Progenitor cell of endocrine pancreas (in vitro differentiated cells): ENCODE data around the gene CEP68. TPM values are rescaled to one million over a fixed set of nuclear protein-coding genes. Genes with fewer than 3 reads are reported as not detected.
"Not testable (repeated sequence)": the region's sequence is repeated elsewhere in the genome, so short reads cannot be mapped to it uniquely, and the experiment has no call there.

Source experiments
- DNase-seq: peaks from one replicate; pipeline ENCODE4 v3.0.0; 2021; ENCODE audit warnings: low spot score; ENCODE audit not compliant: unreplicated experiment
- H3K27ac Mint-ChIP-seq: 2 replicates; pipeline ENCODE4 v1.8.0; 2021; ENCODE audit warnings: mild to moderate bottlenecking, moderate library complexity, mixed read lengths
- H3K27me3 Mint-ChIP-seq: 2 replicates; pipeline ENCODE4 v1.8.0; 2021; ENCODE audit warnings: mixed read lengths
- H3K36me3 Mint-ChIP-seq: 2 replicates; pipeline ENCODE4 v1.8.0; 2022; ENCODE audit warnings: mixed read lengths; ENCODE audit not compliant: insufficient read depth
- H3K4me1 Mint-ChIP-seq: 2 replicates; pipeline ENCODE4 v1.8.0; 2021; ENCODE audit warnings: low read depth, mixed read lengths
- H3K4me3 Mint-ChIP-seq: 2 replicates; pipeline ENCODE4 v1.8.0; 2021; ENCODE audit warnings: low read depth, mild to moderate bottlenecking, moderate library complexity, mixed read lengths
- H3K9me3 Mint-ChIP-seq: 2 replicates; pipeline ENCODE4 v1.8.0; 2021; ENCODE audit warnings: low read depth, mixed read lengths
- total RNA-seq: library from RNA; stranded (reverse); gene quantifications from 2 replicates; pipeline ENCODE4 v1.2.1, GENCODE V29; 2021
- TF ChIP-seq, protein P1 (sequence below): fragments of 200-600 bp; sonication (generic); IDR thresholded peaks from one replicate; pipeline ENCODE4 v1.5.0; 2021; ENCODE audit warnings: antibody characterized with exemption, mild to moderate bottlenecking; ENCODE audit not compliant: unreplicated experiment

CEP68 gene
- total RNA-seq, 1 donor from 2014 or later: 22.0 TPM

DNA sequence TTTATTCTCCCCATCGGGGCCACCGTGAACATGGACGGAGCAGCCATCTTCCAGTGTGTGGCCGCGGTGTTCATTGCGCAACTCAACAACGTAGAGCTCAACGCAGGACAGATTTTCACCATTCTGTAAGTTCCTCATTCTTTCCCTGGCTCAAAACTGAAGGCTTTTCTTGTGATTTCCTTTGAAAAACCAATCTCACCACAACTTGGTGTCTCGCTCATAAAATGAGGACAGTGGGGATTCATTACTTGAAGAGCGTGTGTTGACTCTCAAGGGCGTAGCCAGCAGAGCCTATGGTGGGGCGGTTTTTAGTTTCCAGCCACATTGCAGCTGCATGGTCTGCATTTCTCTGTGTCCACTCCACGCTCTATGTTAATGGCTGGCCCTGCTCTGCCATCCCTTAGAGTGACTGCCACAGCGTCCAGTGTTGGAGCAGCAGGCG is 38.1 kb upstream of the CEP68 start:
- H3K27ac Mint-ChIP-seq: no peak overlapping the region
- H3K9me3 Mint-ChIP-seq: no peaks in the 10 kb centered on the region
- no peak overlapping the region for H3K4me3 Mint-ChIP-seq
- TF ChIP-seq, protein P1, sequence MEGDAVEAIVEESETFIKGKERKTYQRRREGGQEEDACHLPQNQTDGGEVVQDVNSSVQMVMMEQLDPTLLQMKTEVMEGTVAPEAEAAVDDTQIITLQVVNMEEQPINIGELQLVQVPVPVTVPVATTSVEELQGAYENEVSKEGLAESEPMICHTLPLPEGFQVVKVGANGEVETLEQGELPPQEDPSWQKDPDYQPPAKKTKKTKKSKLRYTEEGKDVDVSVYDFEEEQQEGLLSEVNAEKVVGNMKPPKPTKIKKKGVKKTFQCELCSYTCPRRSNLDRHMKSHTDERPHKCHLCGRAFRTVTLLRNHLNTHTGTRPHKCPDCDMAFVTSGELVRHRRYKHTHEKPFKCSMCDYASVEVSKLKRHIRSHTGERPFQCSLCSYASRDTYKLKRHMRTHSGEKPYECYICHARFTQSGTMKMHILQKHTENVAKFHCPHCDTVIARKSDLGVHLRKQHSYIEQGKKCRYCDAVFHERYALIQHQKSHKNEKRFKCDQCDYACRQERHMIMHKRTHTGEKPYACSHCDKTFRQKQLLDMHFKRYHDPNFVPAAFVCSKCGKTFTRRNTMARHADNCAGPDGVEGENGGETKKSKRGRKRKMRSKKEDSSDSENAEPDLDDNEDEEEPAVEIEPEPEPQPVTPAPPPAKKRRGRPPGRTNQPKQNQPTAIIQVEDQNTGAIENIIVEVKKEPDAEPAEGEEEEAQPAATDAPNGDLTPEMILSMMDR: no peak
- peaks cover 24% of the 10 kb centered on the region for H3K36me3 Mint-ChIP-seq
- no peaks in the 10 kb centered on the region for H3K27me3 Mint-ChIP-seq
- H3K4me1 Mint-ChIP-seq: peaks cover 3% of the 10 kb centered on the region
- no peak for DNase-seq

DNA sequence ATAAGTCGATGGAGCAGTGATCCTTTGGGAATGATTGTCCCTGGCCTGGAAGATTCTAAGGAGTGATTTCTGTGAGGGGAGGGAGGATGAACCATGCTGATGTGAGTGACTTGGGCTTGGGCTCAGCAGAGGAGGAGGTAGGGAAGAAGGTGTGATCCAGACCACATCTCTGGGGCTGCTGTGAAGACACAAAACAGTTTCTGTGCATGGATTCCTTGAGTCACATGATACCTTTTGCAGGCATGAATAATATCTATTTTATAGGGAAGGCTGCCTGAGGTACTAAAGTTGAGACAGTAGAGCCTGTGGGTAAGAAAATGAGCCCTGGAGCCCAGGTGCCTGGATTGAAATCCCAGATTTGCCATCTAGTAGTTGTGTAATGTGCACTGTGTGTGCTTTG is 37.2 kb upstream of the CEP68 start:
- H3K4me3 Mint-ChIP-seq: no peak overlapping the region
- H3K4me1 Mint-ChIP-seq: peaks cover 3% of the 10 kb centered on the region
- peaks cover 21% of the 10 kb centered on the region for H3K36me3 Mint-ChIP-seq
- TF ChIP-seq, protein P1: no peak
- H3K27me3 Mint-ChIP-seq: no peaks in the 10 kb centered on the region
- no peak overlapping the region for H3K27ac Mint-ChIP-seq
- DNase-seq: no peak
- H3K9me3 Mint-ChIP-seq: no peaks in the 10 kb centered on the region

DNA sequence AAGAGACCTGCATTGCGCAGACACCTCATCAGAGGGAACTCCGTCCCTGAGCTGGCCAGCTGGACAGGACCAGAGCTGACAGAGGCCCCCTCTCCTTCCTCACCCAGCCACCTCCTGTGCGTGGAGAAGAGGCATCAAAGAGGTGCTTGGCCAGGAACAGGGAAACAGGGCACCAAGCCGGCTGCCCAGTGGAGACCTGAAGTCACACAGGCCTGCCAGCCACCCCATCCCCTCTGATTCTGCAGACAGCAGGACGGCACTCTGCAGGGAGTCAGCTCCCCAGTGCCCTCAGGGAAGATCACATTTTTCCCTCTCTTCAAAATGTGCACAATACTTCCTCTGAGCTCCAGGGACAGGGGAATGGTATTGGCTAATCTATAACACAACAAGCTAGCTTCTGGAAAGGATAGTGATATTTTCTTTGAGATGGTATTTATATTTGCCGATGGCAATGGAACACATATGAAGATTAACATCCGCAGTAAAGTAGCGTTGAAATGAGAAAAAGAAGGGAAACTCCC is 36.5 kb upstream of the CEP68 start:
- no peak for DNase-seq
- TF ChIP-seq, protein P1: no peak
- no peaks in the 10 kb centered on the region for H3K9me3 Mint-ChIP-seq
- H3K4me1 Mint-ChIP-seq: peaks cover 3% of the 10 kb centered on the region
- H3K27ac Mint-ChIP-seq: no peak overlapping the region
- H3K36me3 Mint-ChIP-seq: peaks cover 24% of the 10 kb centered on the region
- no peaks in the 10 kb centered on the region for H3K27me3 Mint-ChIP-seq
- H3K4me3 Mint-ChIP-seq: no peak overlapping the region

DNA sequence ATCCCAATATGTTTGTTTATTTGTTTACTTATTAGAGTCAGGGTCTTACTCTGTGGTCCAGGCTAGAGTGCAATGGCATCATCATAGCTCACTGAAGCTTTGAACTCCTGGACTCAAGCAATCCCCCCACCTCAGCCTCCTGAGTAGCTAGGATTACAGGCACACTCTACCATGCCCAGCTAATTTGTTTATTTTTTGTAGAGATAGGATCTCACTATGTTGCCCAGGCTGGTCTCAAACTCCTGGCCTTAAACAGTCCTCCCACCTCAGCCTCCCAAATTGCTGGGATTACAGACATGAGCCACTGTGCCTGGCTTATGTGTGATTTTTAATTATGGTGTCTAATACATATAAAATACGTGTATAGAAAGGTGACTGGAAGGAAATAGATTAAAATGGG is 36.0 kb upstream of the CEP68 start:
- H3K36me3 Mint-ChIP-seq: peaks cover 21% of the 10 kb centered on the region
- not testable (repeated sequence) for H3K4me3 Mint-ChIP-seq, DNase-seq

DNA sequence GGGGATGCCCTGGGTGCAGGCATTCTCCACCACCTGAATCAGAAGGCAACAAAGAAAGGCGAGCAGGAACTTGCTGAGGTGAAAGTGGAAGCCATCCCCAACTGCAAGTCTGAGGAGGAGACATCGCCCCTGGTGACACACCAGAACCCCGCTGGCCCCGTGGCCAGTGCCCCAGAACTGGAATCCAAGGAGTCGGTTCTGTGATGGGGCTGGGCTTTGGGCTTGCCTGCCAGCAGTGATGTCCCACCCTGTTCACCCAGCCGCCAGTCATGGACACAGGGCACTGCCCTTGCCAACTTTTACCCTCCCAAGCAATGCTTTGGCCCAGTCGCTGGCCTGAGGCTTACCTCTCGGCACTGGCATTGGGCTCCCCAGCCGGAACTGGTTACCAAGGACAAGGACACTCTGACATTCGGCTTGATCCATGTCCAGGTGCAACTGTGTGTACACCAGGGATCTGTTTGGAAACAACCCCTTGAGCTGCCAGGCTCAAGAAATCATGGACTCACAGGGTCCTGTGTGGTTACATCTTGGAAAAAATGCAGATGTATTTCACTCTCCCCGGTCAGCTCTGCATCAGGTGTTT is 35.2 kb upstream of the CEP68 start:
- Mint-ChIP-seq H3K27ac (no peak overlapping the region), H3K36me3 (peaks cover 21% of the 10 kb centered on the region), H3K4me1 (peaks cover 7% of the 10 kb centered on the region), H3K9me3 (no peaks in the 10 kb centered on the region), H3K27me3 (no peaks in the 10 kb centered on the region), H3K4me3 (no peak overlapping the region)
- TF ChIP-seq, protein P1: no peak
- DNase-seq: no peak

More for the DNA sequence above, 36.0 kb upstream of the CEP68 start:
- not testable (repeated sequence) for H3K9me3 Mint-ChIP-seq, H3K4me1 Mint-ChIP-seq, H3K27me3 Mint-ChIP-seq, H3K27ac Mint-ChIP-seq

DNA sequence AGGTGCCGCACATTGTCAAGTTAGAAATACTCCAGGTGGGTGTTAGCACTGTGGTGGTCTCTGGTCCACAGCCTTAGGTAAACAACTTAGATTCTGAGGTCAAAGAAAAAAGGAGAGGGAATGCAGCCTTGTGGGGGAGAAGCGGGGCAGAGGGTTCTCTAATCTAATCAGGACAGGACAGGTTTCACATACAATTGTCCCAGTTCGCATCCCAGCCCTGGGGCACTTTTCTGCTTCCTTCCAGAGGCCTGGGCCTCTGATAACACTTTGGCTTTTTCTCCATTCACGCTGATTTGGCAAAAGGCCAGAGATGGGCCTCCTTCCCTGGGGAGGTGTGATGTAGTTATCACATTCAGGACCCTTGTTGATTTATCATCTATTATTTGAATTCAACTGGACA is 34.5 kb upstream of the CEP68 start:
- Mint-ChIP-seq H3K4me1 (peaks cover 9% of the 10 kb centered on the region), H3K4me3 (no peak overlapping the region), H3K9me3 (no peaks in the 10 kb centered on the region), H3K27ac (no peak overlapping the region), H3K36me3 (peaks cover 20% of the 10 kb centered on the region), H3K27me3 (no peaks in the 10 kb centered on the region)
- DNase-seq: no peak
- TF ChIP-seq, protein P1: no peak
